HepG2 (cell line): ENCODE data around the gene NATD1. TPM values are rescaled to one million over a fixed set of nuclear protein-coding genes. Genes with fewer than 3 reads are reported as not detected.
A peak's percentile ranks its signal among the peaks of the same experiment; 100 is the strongest.

Source experiments
- CHCHD3 ChIP-seq: sonication (generic); formaldehyde crosslinking; IDR thresholded peaks from 2 replicates; pipeline ENCODE4 v1.8.0; 2022; ENCODE audit warnings: mild to moderate bottlenecking, missing genetic modification reagents, moderate library complexity
- EP300 ChIP-seq, 3 experiments: sonication (generic) in 1 of 3; formaldehyde crosslinking in 1 of 3; IDR thresholded peaks; 2 replicates each; pipeline versions ENCODE4 v1.5.1 to v1.6.1; 2011 to 2020; ENCODE audit warnings: low read depth in 2 of 3, low read length in 2 of 3, borderline replicate concordance in 1 of 3, improper control_type of control experiment in 1 of 3, mild to moderate bottlenecking in 1 of 3, missing genetic modification reagents in 1 of 3, moderate library complexity in 1 of 3
- ETV5 ChIP-seq: IDR thresholded peaks from 2 replicates; pipeline ENCODE4 v1.6.1; 2018; ENCODE audit warnings: missing biosample characterization, missing genetic modification reagents, inconsistent platforms, borderline replicate concordance
- HCFC1 ChIP-seq: fragments of 150-350 bp; IDR thresholded peaks from 2 replicates; pipeline ENCODE4 v1.6.1; 2014; ENCODE audit warnings: low read depth, low read length
- HDAC6 ChIP-seq: fragments of 200-600 bp; sonication (generic); IDR thresholded peaks from 2 replicates; pipeline ENCODE4 v1.7.0; 2017; ENCODE audit warnings: mild to moderate bottlenecking, antibody characterized with exemption, low read length, low read depth
- HES4 ChIP-seq: sonication (generic); formaldehyde crosslinking; IDR thresholded peaks from 2 replicates; pipeline ENCODE4 v1.9.0; 2021; ENCODE audit warnings: mild to moderate bottlenecking, missing genetic modification reagents, borderline replicate concordance
- MEIS2 ChIP-seq: sonication (generic); formaldehyde crosslinking; IDR thresholded peaks from 2 replicates; pipeline ENCODE4 v1.9.0; 2021; ENCODE audit warnings: mild to moderate bottlenecking, missing genetic modification reagents
- MTF2 ChIP-seq: sonication (generic); formaldehyde crosslinking; IDR thresholded peaks from 2 replicates; pipeline ENCODE4 v1.5.0; 2020; ENCODE audit warnings: missing genetic modification reagents, borderline replicate concordance
- NFIC ChIP-seq: IDR thresholded peaks from 2 replicates; pipeline ENCODE4 v1.6.1; 2012; ENCODE audit warnings: mild to moderate bottlenecking, low read length, inconsistent platforms
- SSRP1 ChIP-seq: IDR thresholded peaks from 2 replicates; pipeline ENCODE4 v1.6.1; 2016; ENCODE audit warnings: control low read depth
- ZBTB21 ChIP-seq: sonication (generic); formaldehyde crosslinking; IDR thresholded peaks from 2 replicates; pipeline ENCODE4 v1.4.0; 2020; ENCODE audit warnings: missing genetic modification reagents
- ZFP82 ChIP-seq: sonication (generic); formaldehyde crosslinking; IDR thresholded peaks from 2 replicates; pipeline ENCODE4 v1.5.1; 2020; ENCODE audit warnings: mild to moderate bottlenecking, missing genetic modification reagents, borderline replicate concordance
- ZNF234 ChIP-seq: sonication (generic); formaldehyde crosslinking; conservative IDR thresholded peaks from 2 replicates; pipeline ENCODE4 v1.5.1; 2020; ENCODE audit warnings: mild to moderate bottlenecking, missing genetic modification reagents
- ZNF343 ChIP-seq: sonication (generic); formaldehyde crosslinking; IDR thresholded peaks from 2 replicates; pipeline ENCODE4 v1.4.0; 2020; ENCODE audit warnings: mild to moderate bottlenecking, missing genetic modification reagents
- ZNF547 ChIP-seq: sonication (generic); formaldehyde crosslinking; IDR thresholded peaks from 2 replicates; pipeline ENCODE4 v1.5.1; 2020; ENCODE audit warnings: mild to moderate bottlenecking, missing genetic modification reagents
- ZNF609 ChIP-seq: sonication (generic); formaldehyde crosslinking; IDR thresholded peaks from 2 replicates; pipeline ENCODE4 v1.4.0; 2020; ENCODE audit warnings: mild to moderate bottlenecking, missing genetic modification reagents, borderline replicate concordance
- ZXDC ChIP-seq: sonication (generic); formaldehyde crosslinking; IDR thresholded peaks from 2 replicates; pipeline ENCODE4 v1.5.0; 2020; ENCODE audit warnings: mild to moderate bottlenecking, missing genetic modification reagents
- polyA plus RNA-seq, 8 experiments: library from polyadenylated mRNA; depleted of rRNA in 3 of 8; stranded (reverse) in 7 of 8; unstranded in 1 of 8; fragments of >200 nt; fragmentation: Illumina TruSeq in 4 of 8; extraction: Trizol in 4 of 8; gene quantifications; 2 replicates each; pipeline versions ENCODE4 v1.2.1 to v1.2.3, GENCODE V29; 2011 to 2016; ENCODE audit warnings: low read depth in 4 of 8, missing spikeins in 1 of 8, mixed read lengths in 1 of 8; ENCODE audit not compliant: insufficient read depth in 1 of 8
- total RNA-seq, 5 experiments: library from RNA; depleted of rRNA; stranded (reverse); fragments of >200 nt; fragmentation: Illumina TruSeq; extraction: Trizol; gene quantifications; 2 replicates each; pipeline ENCODE4 v1.2.3, GENCODE V29; 2016; ENCODE audit warnings: low read depth in 1 of 5
- TF ChIP-seq, protein P1 (sequence below): sonication (generic); formaldehyde crosslinking; IDR thresholded peaks from 2 replicates; pipeline ENCODE4 v1.4.0; 2020; ENCODE audit warnings: missing genetic modification reagents, borderline replicate concordance

Gene NATD1
- total and polyA plus RNA-seq, 2 of the 13 experiments (the other 11 are each of a cell fraction or from before 2014, with no cell fraction given): 0.31 to 2.3 TPM

DNA sequence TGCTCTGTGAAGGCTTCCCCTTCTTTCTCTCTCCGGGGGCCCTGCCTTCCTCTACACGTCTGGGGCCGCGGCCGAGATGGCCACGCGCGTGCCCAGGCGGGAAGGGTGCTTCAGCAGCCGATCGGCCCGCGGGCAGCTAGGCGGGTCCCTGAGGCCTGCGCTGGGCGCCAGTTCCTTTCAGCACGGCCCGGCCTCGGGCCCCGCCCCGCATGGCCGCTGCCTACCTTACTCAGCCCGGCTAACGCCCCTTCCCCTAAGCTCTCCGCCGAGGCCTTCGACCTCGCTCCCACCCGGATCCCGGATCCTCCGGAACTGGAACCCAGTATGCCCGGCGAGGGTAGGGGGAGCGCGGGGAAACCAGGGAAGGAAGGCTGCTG, 39.6 kb downstream of the NATD1 start (continued):
- TF ChIP-seq, protein P1, sequence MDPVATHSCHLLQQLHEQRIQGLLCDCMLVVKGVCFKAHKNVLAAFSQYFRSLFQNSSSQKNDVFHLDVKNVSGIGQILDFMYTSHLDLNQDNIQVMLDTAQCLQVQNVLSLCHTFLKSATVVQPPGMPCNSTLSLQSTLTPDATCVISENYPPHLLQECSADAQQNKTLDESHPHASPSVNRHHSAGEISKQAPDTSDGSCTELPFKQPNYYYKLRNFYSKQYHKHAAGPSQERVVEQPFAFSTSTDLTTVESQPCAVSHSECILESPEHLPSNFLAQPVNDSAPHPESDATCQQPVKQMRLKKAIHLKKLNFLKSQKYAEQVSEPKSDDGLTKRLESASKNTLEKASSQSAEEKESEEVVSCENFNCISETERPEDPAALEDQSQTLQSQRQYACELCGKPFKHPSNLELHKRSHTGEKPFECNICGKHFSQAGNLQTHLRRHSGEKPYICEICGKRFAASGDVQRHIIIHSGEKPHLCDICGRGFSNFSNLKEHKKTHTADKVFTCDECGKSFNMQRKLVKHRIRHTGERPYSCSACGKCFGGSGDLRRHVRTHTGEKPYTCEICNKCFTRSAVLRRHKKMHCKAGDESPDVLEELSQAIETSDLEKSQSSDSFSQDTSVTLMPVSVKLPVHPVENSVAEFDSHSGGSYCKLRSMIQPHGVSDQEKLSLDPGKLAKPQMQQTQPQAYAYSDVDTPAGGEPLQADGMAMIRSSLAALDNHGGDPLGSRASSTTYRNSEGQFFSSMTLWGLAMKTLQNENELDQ (CRISPR knock-in tag): no peak
- TF ChIP-seq SSRP1 (CRISPR knock-in tag) (no peak), NFIC (no peak), ZNF343 (CRISPR knock-in tag) (no peak), ZNF234 (CRISPR knock-in tag) (no peak; the same call in 1 of the 2 replicates), HES4 (CRISPR knock-in tag) (no peak), MTF2 (CRISPR knock-in tag) (no peak), ZXDC (no peak), ZFP82 (CRISPR knock-in tag) (no peak), ZNF609 (peak; percentile 28; the same call in 1 of the 2 replicates), HCFC1 (no peak), ETV5 (no peak), CHCHD3 (CRISPR knock-in tag) (no peak), ZBTB21 (CRISPR knock-in tag) (no peak), EP300 (IDR thresholded peaks at IDR 0.05; ENCODE audit: low read depth in 2 of 2, low read length in 2 of 2) (no peak), EP300 (CRISPR knock-in tag; IDR thresholded peaks at IDR 0.05; ENCODE audit: borderline replicate concordance) (no peak), ZNF547 (CRISPR knock-in tag) (peak; percentile 44; the same call in 1 of the 2 replicates), HDAC6 (no peak), MEIS2 (CRISPR knock-in tag) (no peak)
